ENCODE data around the gene VCAN.

GRCh38 chr5:83494666-83495065, 23.1 kb downstream of the VCAN start:
- TF ChIP-seq CTCF (IDR thresholded peaks at IDR 0.05 in 8 of 11, conservative IDR thresholded peaks at IDR 0.05 in 3 of 11) (no peak), POLR2AphosphoS5 (IDR thresholded peaks at IDR 0.05) (no peak)

All from spleen (tissue), 7 donors.